ENCODE results near the gene USP36. TPM values are rescaled to one million over a fixed set of nuclear protein-coding genes. Genes with fewer than 3 reads are reported as not detected.

Gene USP36
- total and polyA plus RNA-seq, 4 donors = 8.0 to 20.7 (median 10.5) TPM

DNA sequence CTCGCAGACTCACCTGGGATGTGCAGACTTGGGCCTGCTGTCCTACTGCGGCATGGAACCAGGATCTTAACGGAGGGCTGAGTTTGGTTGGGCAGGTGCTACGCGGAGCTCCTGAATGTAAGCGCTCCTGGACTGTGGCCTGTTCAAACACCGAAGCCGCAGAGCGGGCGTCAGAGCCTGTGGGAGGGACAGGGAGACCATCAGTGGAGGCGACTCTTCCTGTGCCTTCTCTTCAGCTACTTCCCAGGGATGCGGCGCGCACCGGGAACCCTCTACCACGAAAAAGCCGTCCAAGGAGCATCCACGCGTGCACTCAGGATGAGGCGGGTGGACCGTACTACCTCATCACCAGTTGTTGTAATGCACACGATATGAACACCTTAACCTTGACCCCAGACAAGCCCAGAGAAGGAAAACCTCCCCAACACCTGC is 2.0 kb downstream of the USP36 start:
- Histone ChIP-seq H3K9me3 (ENCODE audit: control insufficient read depth in 4 of 4, low read length in 3 of 4) (no peaks in the 10 kb centered on the region), H3K4me1 (ENCODE audit: control insufficient read depth in 4 of 4, insufficient read depth in 4 of 4, low read length in 3 of 4) (peaks cover 0 to 26% (median 20%) of the 10 kb centered on the region in 4 donors), H3K27me3 (ENCODE audit: control insufficient read depth in 4 of 4, insufficient read depth in 4 of 4, low read length in 3 of 4) (no peaks in the 10 kb centered on the region), H3K27ac (ENCODE audit: low read depth in 1 of 2, low read length in 2 of 2) (no peak overlapping the region), H3K9ac (ENCODE audit: low read depth in 1 of 2, low read length in 2 of 2) (no peak overlapping the region), H3K4me3 (ENCODE audit: low read depth in 1 of 3, low read length in 3 of 3) (peak overlapping the region in 2 of 3 donors; percentile 32 to 33), H3K36me3 (ENCODE audit: control insufficient read depth in 4 of 4, insufficient read depth in 3 of 4, low read depth in 1 of 4, low read length in 3 of 4) (peaks cover 5 to 40% (median 32%) of the 10 kb centered on the region in 4 donors)
- 42% methylated on average over 22 of the region's 22 CpGs for WGBS
- DNase-seq (ENCODE audit: low spot score) = peak; percentile 53
- no peak for TF ChIP-seq GABPA (IDR thresholded peaks at IDR 0.05 in 1 of 2, conservative IDR thresholded peaks at IDR 0.05 in 1 of 2)
- peak; percentile 37 for TF ChIP-seq YY1 (IDR thresholded peaks at IDR 0.05)
- TF ChIP-seq JUND (IDR thresholded peaks at IDR 0.05) = no peak
- TF ChIP-seq REST (IDR thresholded peaks at IDR 0.05) = peak; percentile 22

- H3K4me3 ChIP-seq (ENCODE audit: low read depth in 1 of 3, low read length in 3 of 3) = no peak overlapping the region
- no peaks in the 10 kb centered on the region for H3K9me3 ChIP-seq (ENCODE audit: control insufficient read depth in 4 of 4, low read length in 3 of 4)
- peaks cover 7 to 51% (median 41%) of the 10 kb centered on the region in 4 donors for H3K36me3 ChIP-seq (ENCODE audit: control insufficient read depth in 4 of 4, insufficient read depth in 3 of 4, low read depth in 1 of 4, low read length in 3 of 4)
- peaks cover 0 to 30% (median 19%) of the 10 kb centered on the region in 4 donors for H3K4me1 ChIP-seq (ENCODE audit: control insufficient read depth in 4 of 4, insufficient read depth in 4 of 4, low read length in 3 of 4)
- TF ChIP-seq RXRA (IDR thresholded peaks at IDR 0.05) (no peak), YY1 (IDR thresholded peaks at IDR 0.05) (no peak), HNF4A (conservative IDR thresholded peaks at IDR 0.05) (no peak), RAD21 (IDR thresholded peaks at IDR 0.05) (no peak), FOXA2 (IDR thresholded peaks at IDR 0.05) (no peak), GABPA (IDR thresholded peaks at IDR 0.05 in 1 of 2, conservative IDR thresholded peaks at IDR 0.05 in 1 of 2) (no peak), TAF1 (conservative IDR thresholded peaks at IDR 0.05) (no peak), ATF3 (IDR thresholded peaks at IDR 0.05) (no peak), REST (IDR thresholded peaks at IDR 0.05) (no peak), CTCF (IDR thresholded peaks at IDR 0.05; ENCODE audit: low read depth, low read length, missing input control) (no peak)
- TF ChIP-seq, protein P1, sequence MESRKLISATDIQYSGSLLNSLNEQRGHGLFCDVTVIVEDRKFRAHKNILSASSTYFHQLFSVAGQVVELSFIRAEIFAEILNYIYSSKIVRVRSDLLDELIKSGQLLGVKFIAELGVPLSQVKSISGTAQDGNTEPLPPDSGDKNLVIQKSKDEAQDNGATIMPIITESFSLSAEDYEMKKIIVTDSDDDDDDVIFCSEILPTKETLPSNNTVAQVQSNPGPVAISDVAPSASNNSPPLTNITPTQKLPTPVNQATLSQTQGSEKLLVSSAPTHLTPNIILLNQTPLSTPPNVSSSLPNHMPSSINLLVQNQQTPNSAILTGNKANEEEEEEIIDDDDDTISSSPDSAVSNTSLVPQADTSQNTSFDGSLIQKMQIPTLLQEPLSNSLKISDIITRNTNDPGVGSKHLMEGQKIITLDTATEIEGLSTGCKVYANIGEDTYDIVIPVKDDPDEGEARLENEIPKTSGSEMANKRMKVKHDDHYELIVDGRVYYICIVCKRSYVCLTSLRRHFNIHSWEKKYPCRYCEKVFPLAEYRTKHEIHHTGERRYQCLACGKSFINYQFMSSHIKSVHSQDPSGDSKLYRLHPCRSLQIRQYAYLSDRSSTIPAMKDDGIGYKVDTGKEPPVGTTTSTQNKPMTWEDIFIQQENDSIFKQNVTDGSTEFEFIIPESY (IDR thresholded peaks at IDR 0.05) = no peak
- WGBS = 85% methylated on average over 5 of the region's 5 CpGs
- no peaks in the 10 kb centered on the region for H3K27me3 ChIP-seq (ENCODE audit: control insufficient read depth in 4 of 4, insufficient read depth in 4 of 4, low read length in 3 of 4)
- no peak overlapping the region for H3K27ac ChIP-seq (ENCODE audit: low read depth in 1 of 2, low read length in 2 of 2)
- no peak for DNase-seq (ENCODE audit: low spot score)
- no peak overlapping the region for H3K9ac ChIP-seq (ENCODE audit: low read depth in 1 of 2, low read length in 2 of 2)
These were observed 4.1 kb downstream of the USP36 start for GRCh38 chr17:78836420-78837021.
